ENCODE data around the gene DTWD1. TPM values are rescaled to one million over a fixed set of nuclear protein-coding genes. Genes with fewer than 3 reads are reported as not detected.
"Not testable (repeated sequence)": the region's sequence is repeated elsewhere in the genome, so short reads cannot be mapped to it uniquely, and the experiment has no call there.

DTWD1 gene
- total RNA-seq, 1 donor: 47.0 TPM

GRCh38 chr15:49692514-49693090 lies 71.8 kb downstream of the DTWD1 start:
- no peak for DNase-seq (ENCODE audit: low read depth)
- no peak overlapping the region for H3K4me3 ChIP-seq (ENCODE audit: low read depth, low read length)
- no peak for TF ChIP-seq CTCF (IDR thresholded peaks at IDR 0.05; ENCODE audit: insufficient read depth, low read length)

- no peak overlapping the region for H3K4me3 ChIP-seq (ENCODE audit: low read depth, low read length)
- no peak for TF ChIP-seq CTCF (IDR thresholded peaks at IDR 0.05; ENCODE audit: insufficient read depth, low read length)
- peak; percentile 46 for DNase-seq (ENCODE audit: low read depth)
Measured at GRCh38 chr15:49693498-49693897, 72.7 kb downstream of the DTWD1 start.

GRCh38 chr15:49696433-49696832 lies 75.6 kb downstream of the DTWD1 start:
- no peak for TF ChIP-seq CTCF (IDR thresholded peaks at IDR 0.05; ENCODE audit: insufficient read depth, low read length)
- DNase-seq (ENCODE audit: low read depth): peak; percentile 60
- H3K4me3 ChIP-seq (ENCODE audit: low read depth, low read length): no peak overlapping the region

- H3K4me3 ChIP-seq (ENCODE audit: low read depth, low read length): no peak overlapping the region
- peak; percentile 44 for DNase-seq (ENCODE audit: low read depth)
- no peak for TF ChIP-seq CTCF (IDR thresholded peaks at IDR 0.05; ENCODE audit: insufficient read depth, low read length)
Measured at GRCh38 chr15:49697121-49697520, 76.3 kb downstream of the DTWD1 start.

GRCh38 chr15:49702982-49703381 lies 82.1 kb downstream of the DTWD1 start:
- not testable (repeated sequence) for H3K4me3 ChIP-seq (ENCODE audit: low read depth, low read length); DNase-seq (ENCODE audit: low read depth)

Other genes with a start within 250 kb of the DTWD1 start
- 87.9 and 97.7 TPM in 2 replicates for gene FGF7, start 197.8 kb upstream of the DTWD1 start, total RNA-seq (ENCODE audit: low replicate concordance)
- 4.3 and 5.6 TPM in 2 replicates for gene FAM227B, start 230 bp upstream of the DTWD1 start, total RNA-seq (ENCODE audit: low replicate concordance)

Measured in fibroblast of the aortic adventitia (primary cell).